Measurements from ENCODE around the gene LRP1B.

GRCh38 chr2:140916410-140916809, 1214.4 kb downstream of the LRP1B start:
- TF ChIP-seq, protein P1, sequence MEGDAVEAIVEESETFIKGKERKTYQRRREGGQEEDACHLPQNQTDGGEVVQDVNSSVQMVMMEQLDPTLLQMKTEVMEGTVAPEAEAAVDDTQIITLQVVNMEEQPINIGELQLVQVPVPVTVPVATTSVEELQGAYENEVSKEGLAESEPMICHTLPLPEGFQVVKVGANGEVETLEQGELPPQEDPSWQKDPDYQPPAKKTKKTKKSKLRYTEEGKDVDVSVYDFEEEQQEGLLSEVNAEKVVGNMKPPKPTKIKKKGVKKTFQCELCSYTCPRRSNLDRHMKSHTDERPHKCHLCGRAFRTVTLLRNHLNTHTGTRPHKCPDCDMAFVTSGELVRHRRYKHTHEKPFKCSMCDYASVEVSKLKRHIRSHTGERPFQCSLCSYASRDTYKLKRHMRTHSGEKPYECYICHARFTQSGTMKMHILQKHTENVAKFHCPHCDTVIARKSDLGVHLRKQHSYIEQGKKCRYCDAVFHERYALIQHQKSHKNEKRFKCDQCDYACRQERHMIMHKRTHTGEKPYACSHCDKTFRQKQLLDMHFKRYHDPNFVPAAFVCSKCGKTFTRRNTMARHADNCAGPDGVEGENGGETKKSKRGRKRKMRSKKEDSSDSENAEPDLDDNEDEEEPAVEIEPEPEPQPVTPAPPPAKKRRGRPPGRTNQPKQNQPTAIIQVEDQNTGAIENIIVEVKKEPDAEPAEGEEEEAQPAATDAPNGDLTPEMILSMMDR (IDR thresholded peaks at IDR 0.05; ENCODE audit: borderline replicate concordance, extremely low read depth, low read length, poor library complexity, severe bottlenecking): no peak
- TF ChIP-seq EZH2 (IDR thresholded peaks at IDR 0.05; ENCODE audit: borderline replicate concordance, low read depth, low read length, severe bottlenecking): no peak

All from DND-41 (cell line).